IMR-90 (cell line): ENCODE measurements around the gene ZNF439. TPM values are rescaled to one million over a fixed set of nuclear protein-coding genes. Genes with fewer than 3 reads are reported as not detected.
"Not testable (repeated sequence)": the region's sequence is repeated elsewhere in the genome, so short reads cannot be mapped to it uniquely, and the experiment has no call there.

Source experiments
- ATAC-seq: fragments of 200-7000 bp; cut with Tn5 transposase; 2 replicates; pipeline ENCODE4 v1.9.1; 2020; ENCODE audit warnings: low read depth, mild to moderate bottlenecking, moderate library complexity
- BruUV-seq: library from RNA; stranded (reverse); fragments of 400-500 nt; replicated peaks from 2 replicates; lab custom pipeline; 2021; lab: Mats Ljungman, UMichigan
- CTCF ChIA-PET: fragments of 300-600 bp; formaldehyde crosslinking; extraction: SDS; loops from one replicate; lab custom pipeline; 2021; ENCODE audit warnings: antibody characterized with exemption; lab: Yijun Ruan, JAX
- POLR2A ChIA-PET: fragments of 300-600 bp; sonication (Branson Sonifier 250); formaldehyde crosslinking; loops from one replicate; lab custom pipeline; 2022; ENCODE audit warnings: antibody characterized with exemption; ENCODE audit not compliant: unreplicated experiment; lab: Charles Lee
- DNase-seq: peaks from one replicate; pipeline ENCODE4 v3.0.0; 2013
- H2AFZ ChIP-seq: replicated peaks from 2 replicates; pipeline ENCODE3; 2013; ENCODE audit warnings: low read length, mild to moderate bottlenecking; ENCODE audit not compliant: poor library complexity
- H2AK5ac ChIP-seq: 2 replicates; pipeline ENCODE4 v1.6.1; 2013; ENCODE audit warnings: low read depth, low read length, inconsistent platforms
- H2AK9ac ChIP-seq: replicated peaks from 2 replicates; pipeline ENCODE3; 2013; ENCODE audit warnings: mild to moderate bottlenecking, low read depth, low read length, moderate library complexity; ENCODE audit not compliant: poor library complexity
- H2BK120ac ChIP-seq: 2 replicates; pipeline ENCODE4 v1.6.1; 2013; ENCODE audit warnings: low read depth, low read length, inconsistent platforms
- H2BK15ac ChIP-seq: 3 replicates; pipeline ENCODE4 v1.6.1; 2013; ENCODE audit warnings: low read depth, low read length, inconsistent platforms
- H2BK20ac ChIP-seq: 2 replicates; pipeline ENCODE4 v1.6.1; 2013; ENCODE audit warnings: low read depth, mild to moderate bottlenecking, inconsistent platforms, low read length, moderate library complexity
- H2BK5ac ChIP-seq: 2 replicates; pipeline ENCODE4 v1.6.1; 2013; ENCODE audit warnings: mild to moderate bottlenecking, low read depth, low read length, inconsistent platforms; ENCODE audit not compliant: poor library complexity, severe bottlenecking
- H3K14ac ChIP-seq: replicated peaks from 2 replicates; pipeline ENCODE4 v1.6.1; 2013; ENCODE audit warnings: low read depth, low read length, inconsistent platforms
- H3K18ac ChIP-seq: 2 replicates; pipeline ENCODE4 v1.6.1; 2013; ENCODE audit warnings: low read depth, low read length, control low read depth
- H3K23ac ChIP-seq: 2 replicates; pipeline ENCODE4 v1.6.1; 2013; ENCODE audit warnings: low read depth, low read length, inconsistent platforms
- H3K27ac ChIP-seq: 2 replicates; pipeline ENCODE4 v1.5.1; 2013; ENCODE audit warnings: mild to moderate bottlenecking, control low read depth, low read length; ENCODE audit not compliant: insufficient read depth
- H3K27me3 ChIP-seq: 2 replicates; pipeline ENCODE4 v1.6.1; 2013; ENCODE audit warnings: low read length; ENCODE audit not compliant: control insufficient read depth, insufficient read depth
- H3K36me3 ChIP-seq: 2 replicates; pipeline ENCODE4 v1.6.1; 2013; ENCODE audit warnings: low read length, mixed read lengths; ENCODE audit not compliant: control insufficient read depth, insufficient read depth
- H3K4ac ChIP-seq: 2 replicates; pipeline ENCODE4 v1.6.1; 2013; ENCODE audit warnings: low read depth, low read length, inconsistent platforms
- H3K4me1 ChIP-seq: 2 replicates; pipeline ENCODE4 v1.6.1; 2013; ENCODE audit warnings: low read length, mixed read lengths; ENCODE audit not compliant: control insufficient read depth, insufficient read depth
- H3K4me2 ChIP-seq: 2 replicates; pipeline ENCODE4 v1.6.1; 2013; ENCODE audit warnings: low read depth, mild to moderate bottlenecking, control low read depth, low read length, moderate library complexity
- H3K4me3 ChIP-seq: 2 replicates; pipeline ENCODE4 v1.5.1; 2013; ENCODE audit warnings: low read depth, mild to moderate bottlenecking, control low read depth, low read length, moderate library complexity; ENCODE audit not compliant: insufficient read depth
- H3K56ac ChIP-seq: 2 replicates; pipeline ENCODE4 v1.6.1; 2013; ENCODE audit warnings: low read length, inconsistent platforms; ENCODE audit not compliant: insufficient read depth; ENCODE audit errors: extremely low read depth
- H3K79me1 ChIP-seq, 2 experiments: 2 replicates each; pipeline ENCODE4 v1.6.1; 2013; ENCODE audit warnings: low read length in 2 of 2, inconsistent platforms in 1 of 2, low read depth in 1 of 2
- H3K9ac ChIP-seq: 2 replicates; pipeline ENCODE4 v1.6.1; 2013; ENCODE audit warnings: low read depth, low read length, control low read depth
- H3K9me1 ChIP-seq: 2 replicates; pipeline ENCODE4 v1.6.1; 2013; ENCODE audit warnings: low read length, inconsistent platforms; ENCODE audit not compliant: insufficient read depth
- H3K9me3 ChIP-seq: 2 replicates; pipeline ENCODE4 v1.6.1; 2013; ENCODE audit warnings: low read length; ENCODE audit not compliant: control insufficient read depth, insufficient read depth
- H4K20me1 ChIP-seq: 2 replicates; pipeline ENCODE4 v1.6.1; 2013; ENCODE audit warnings: low read length, inconsistent platforms; ENCODE audit not compliant: insufficient read depth
- H4K5ac ChIP-seq: 2 replicates; pipeline ENCODE4 v1.6.1; 2013; ENCODE audit warnings: mild to moderate bottlenecking, low read depth, low read length, control low read depth
- H4K8ac ChIP-seq, 2 experiments: 2 replicates each; pipeline ENCODE4 v1.6.1; 2013; ENCODE audit warnings: low read depth in 2 of 2, low read length in 2 of 2, control low read depth in 1 of 2, inconsistent platforms in 1 of 2
- H4K91ac ChIP-seq: 2 replicates; pipeline ENCODE4 v1.6.1; 2013; ENCODE audit warnings: low read depth, low read length, inconsistent platforms; ENCODE audit not compliant: insufficient read depth
- CTCF ChIP-seq: conservative IDR thresholded peaks from 2 replicates; pipeline ENCODE4 v1.5.1; 2012; ENCODE audit warnings: mild to moderate bottlenecking, low read depth, low read length, improper control_type of control experiment
- WGBS, 2 experiments: methylation state at CpG; one replicate each; pipeline versions ENCODE4 v1.1.5 to v1.1.7; 2013; ENCODE audit warnings: missing lambda C conversion rate in 2 of 2; ENCODE audit not compliant: insufficient read length in 1 of 2; ENCODE audit errors: extremely low coverage in 2 of 2; 5-methylcytosine and 5-hydroxymethylcytosine counted together
- dilution Hi-C: fragments of 300-500 bp; cut with HindIII; formaldehyde crosslinking; loops from one replicate; pipeline ENCODE4 v1.14.3; 2018; ENCODE audit warnings: low sequenced_read_pairs; ENCODE audit not compliant: unreplicated experiment
- in situ Hi-C: fragments of 300-500 bp; cut with MboI; formaldehyde crosslinking; loops from 3 replicates; pipeline ENCODE4 v1.14.3; 2019; ENCODE audit warnings: low sequenced_read_pairs, inconsistent platforms, mixed read lengths
- intact Hi-C: fragments of 100-400 bp; cut with micrococcal nuclease; formaldehyde crosslinking; loops from 2 replicates; pipeline ENCODE4 v1.10.0; 2022
- polyA plus RNA-seq, 3 experiments: library from polyadenylated mRNA; depleted of rRNA; stranded (reverse); fragments of >200 nt; gene quantifications; 2 replicates each; pipeline ENCODE4 v1.2.3, GENCODE V29; 2012; ENCODE audit warnings: low replicate concordance in 1 of 3
- total RNA-seq: library from RNA; depleted of rRNA; stranded (reverse); fragments of >200 nt; gene quantifications from 2 replicates; pipeline ENCODE4 v1.2.3, GENCODE V29; 2012

Gene ZNF439
- total and polyA plus RNA-seq, 2 of the 4 experiments (the other 2 are of a cell fraction): 4.8 to 8.4 TPM

GRCh38 chr19:11879687-11880266 lies 31.3 kb downstream of the ZNF439 start:
- H3K4ac ChIP-seq, dilution Hi-C loops, H2BK120ac ChIP-seq, H4K8ac ChIP-seq, DNase-seq, H3K27ac ChIP-seq, H3K23ac ChIP-seq, H3K4me2 ChIP-seq, POLR2A ChIA-PET, H2BK20ac ChIP-seq, H3K27me3 ChIP-seq, H3K4me1 ChIP-seq, BruUV-seq, H2AK9ac ChIP-seq, H3K18ac ChIP-seq, H3K79me1 ChIP-seq, H3K14ac ChIP-seq, H2AK5ac ChIP-seq, H3K9me1 ChIP-seq, H3K9ac ChIP-seq, H3K56ac ChIP-seq, H2BK5ac ChIP-seq, H3K36me3 ChIP-seq, H4K5ac ChIP-seq, H4K20me1 ChIP-seq, H4K91ac ChIP-seq, H3K4me3 ChIP-seq, H2BK15ac ChIP-seq, H3K9me3 ChIP-seq: not testable (repeated sequence)
- in situ Hi-C loops: loop anchor here (5.0 kb wide), 1 partner anchor 263 kb away; the partner anchor contains the start of gene ZNF20
- CTCF ChIA-PET: interaction anchor here (0.6 kb wide), 1 partner anchor 45 kb away, joined by 3 read pairs; no protein-coding TSS in a partner anchor
- intact Hi-C loops: loop anchor here (5.0 kb wide), 2 partner anchors 82 to 793 kb away; partner anchors contain the start of gene ZNF491
- peak overlapping the region; percentile 49 for H2AFZ ChIP-seq
- ATAC-seq: peak; percentile 66; the same call in 1 of the 2 replicates
- 0 out of 2 replicates have a peak, but pooled peaks have one; percentile 18 for TF ChIP-seq CTCF
- 100% methylated on average over 1 of the region's 16 CpGs; no CpG with 5 or more reads in 1 of the 2 experiments for WGBS, 2 experiments
